ENCODE measurements around the gene PPM1L.

PPM1L gene

GRCh38 chr3:161038725-161039124, 282.7 kb downstream of the PPM1L start:
- TF ChIP-seq CTCF (IDR thresholded peaks at IDR 0.05; ENCODE audit: borderline replicate concordance, extremely low read depth, low read length, poor library complexity, severe bottlenecking) (no peak), EZH2 (IDR thresholded peaks at IDR 0.05; ENCODE audit: borderline replicate concordance, low read depth, low read length, severe bottlenecking) (no peak)
- Histone ChIP-seq H3K27ac (ENCODE audit: low read length) (no peak overlapping the region), H3K9me3 (ENCODE audit: insufficient read depth, low read length, severe bottlenecking) (no peaks in the 10 kb centered on the region), H3K36me3 (ENCODE audit: insufficient read depth, low read length) (no peaks in the 10 kb centered on the region), H3K4me2 (ENCODE audit: insufficient read depth, low read length) (no peak overlapping the region), H3K79me2 (ENCODE audit: insufficient read depth, low read length) (no peaks in the 10 kb centered on the region), H2AFZ (ENCODE audit: low read depth, low read length) (no peak overlapping the region), H3K9ac (ENCODE audit: low read depth, low read length) (no peak overlapping the region), H3K4me3 (ENCODE audit: low read depth in 1 of 2, low read length in 2 of 2) (no peak overlapping the region), H4K20me1 (ENCODE audit: insufficient read depth, low read length) (no peaks in the 10 kb centered on the region), H3K27me3 (ENCODE audit: insufficient read depth, low read length, poor library complexity) (no peaks in the 10 kb centered on the region), H3K4me1 (ENCODE audit: insufficient read depth, low read length) (no peaks in the 10 kb centered on the region)
- ATAC-seq (ENCODE audit: insufficient read depth, low read depth) (no peak), DNase-seq (no peak)

GRCh38 chr3:161042023-161042501, 286.0 kb downstream of the PPM1L start:
- Histone ChIP-seq H3K9ac (ENCODE audit: low read depth, low read length) (no peak overlapping the region), H3K9me3 (ENCODE audit: insufficient read depth, low read length, severe bottlenecking) (no peaks in the 10 kb centered on the region), H3K27me3 (ENCODE audit: insufficient read depth, low read length, poor library complexity) (no peaks in the 10 kb centered on the region), H3K27ac (ENCODE audit: low read length) (no peak overlapping the region), H3K4me1 (ENCODE audit: insufficient read depth, low read length) (no peaks in the 10 kb centered on the region), H3K4me2 (ENCODE audit: insufficient read depth, low read length) (no peak overlapping the region), H3K36me3 (ENCODE audit: insufficient read depth, low read length) (no peaks in the 10 kb centered on the region), H3K79me2 (ENCODE audit: insufficient read depth, low read length) (no peaks in the 10 kb centered on the region), H2AFZ (ENCODE audit: low read depth, low read length) (no peak overlapping the region), H3K4me3 (ENCODE audit: low read depth in 1 of 2, low read length in 2 of 2) (no peak overlapping the region), H4K20me1 (ENCODE audit: insufficient read depth, low read length) (no peaks in the 10 kb centered on the region)
- ATAC-seq (ENCODE audit: insufficient read depth, low read depth) (no peak), DNase-seq (no peak)
- no peak for TF ChIP-seq CTCF (IDR thresholded peaks at IDR 0.05; ENCODE audit: borderline replicate concordance, extremely low read depth, low read length, poor library complexity, severe bottlenecking)
- no peak for TF ChIP-seq EZH2 (IDR thresholded peaks at IDR 0.05; ENCODE audit: borderline replicate concordance, low read depth, low read length, severe bottlenecking)

- no peak overlapping the region for H3K4me3 ChIP-seq (ENCODE audit: low read depth in 1 of 2, low read length in 2 of 2)
- no peak for DNase-seq
- no peak overlapping the region for H3K4me2 ChIP-seq (ENCODE audit: insufficient read depth, low read length)
- H3K27ac ChIP-seq (ENCODE audit: low read length): no peak overlapping the region
- no peaks in the 10 kb centered on the region for H4K20me1 ChIP-seq (ENCODE audit: insufficient read depth, low read length)
- no peak overlapping the region for H3K9ac ChIP-seq (ENCODE audit: low read depth, low read length)
- H3K9me3 ChIP-seq (ENCODE audit: insufficient read depth, low read length, severe bottlenecking): no peaks in the 10 kb centered on the region
- no peaks in the 10 kb centered on the region for H3K79me2 ChIP-seq (ENCODE audit: insufficient read depth, low read length)
- no peak overlapping the region for H2AFZ ChIP-seq (ENCODE audit: low read depth, low read length)
- no peak for ATAC-seq (ENCODE audit: insufficient read depth, low read depth)
- TF ChIP-seq CTCF (IDR thresholded peaks at IDR 0.05; ENCODE audit: borderline replicate concordance, extremely low read depth, low read length, poor library complexity, severe bottlenecking): no peak
- no peak for TF ChIP-seq EZH2 (IDR thresholded peaks at IDR 0.05; ENCODE audit: borderline replicate concordance, low read depth, low read length, severe bottlenecking)
- H3K4me1 ChIP-seq (ENCODE audit: insufficient read depth, low read length): no peaks in the 10 kb centered on the region
- H3K27me3 ChIP-seq (ENCODE audit: insufficient read depth, low read length, poor library complexity): no peaks in the 10 kb centered on the region
- no peaks in the 10 kb centered on the region for H3K36me3 ChIP-seq (ENCODE audit: insufficient read depth, low read length)
Measured at GRCh38 chr3:161043336-161044035, 287.5 kb downstream of the PPM1L start.
